AG04450 (cell line): ENCODE results near the gene ABLIM3. TPM values are rescaled to one million over a fixed set of nuclear protein-coding genes. Genes with fewer than 3 reads are reported as not detected.

Source experiments
- CTCF ChIA-PET: fragments of 300-600, 350-600 bp; formaldehyde crosslinking; extraction: SDS; loops from one replicate; lab custom pipeline; 2022; ENCODE audit warnings: antibody characterized with exemption, inconsistent platforms; lab: Charles Lee
- POLR2A ChIA-PET: fragments of 350-600 bp; formaldehyde crosslinking; extraction: SDS; loops from one replicate; lab custom pipeline; 2021; ENCODE audit warnings: antibody characterized with exemption, inconsistent platforms; lab: Yijun Ruan, JAX
- DNase-seq: peaks from one replicate; pipeline ENCODE4 v3.0.0-alpha.2; 2011; ENCODE audit warnings: low read depth, low spot score
- H3K27ac ChIP-seq: one replicate; pipeline ENCODE4 v1.5.1; 2012; ENCODE audit warnings: low read depth, low read length, control low read depth
- H3K27me3 ChIP-seq: one replicate; pipeline ENCODE4 v1.6.0; 2012; ENCODE audit warnings: low read length; ENCODE audit not compliant: control insufficient read depth, insufficient read depth
- H3K4me3 ChIP-seq: 2 replicates; pipeline ENCODE4 v1.5.1; 2011; ENCODE audit warnings: mild to moderate bottlenecking, low read depth, low read length, control low read depth
- H3K9me3 ChIP-seq: 2 replicates; pipeline ENCODE4 v1.5.1; 2012; ENCODE audit warnings: low read length; ENCODE audit not compliant: control insufficient read depth, insufficient read depth
- CTCF ChIP-seq: IDR thresholded peaks from 2 replicates; pipeline ENCODE4 v1.5.1; 2011; ENCODE audit warnings: low read depth, low read length, control low read depth, inconsistent platforms
- polyA plus RNA-seq: library from polyadenylated mRNA; depleted of rRNA; stranded (reverse); fragments of >200 nt; gene quantifications from 2 replicates; pipeline ENCODE4 v1.2.3, GENCODE V29; 2011

Gene ABLIM3
- polyA plus RNA-seq, 1 experiment: 52.6 TPM

GRCh38 chr5:149251546-149251945 lies 110.3 kb downstream of the ABLIM3 start:
- no peak for DNase-seq
- Histone ChIP-seq H3K9me3 (0 out of 2 replicates have a peak, but pooled peaks cover 2% of the 10 kb centered on the region), H3K4me3 (no peak overlapping the region), H3K27me3 (no peaks in the 10 kb centered on the region), H3K27ac (no peak overlapping the region)
- ChIA-PET POLR2A (no interaction called here), CTCF (interaction anchor here (1.4 kb wide), 1 partner anchor 23 kb away, joined by 4 read pairs; no protein-coding TSS in a partner anchor)
- TF ChIP-seq CTCF: no peak

GRCh38 chr5:149254506-149254905 lies 113.2 kb downstream of the ABLIM3 start:
- CTCF ChIA-PET: interaction anchor here (0.9 to 1.7 kb wide), 4 partner anchors 11 to 26 kb away, joined by 3 to 8 read pairs (median 4); no protein-coding TSS in a partner anchor
- no peak for DNase-seq
- Histone ChIP-seq H3K27ac (no peak overlapping the region), H3K4me3 (no peak overlapping the region), H3K27me3 (no peaks in the 10 kb centered on the region), H3K9me3 (no peaks in the 10 kb centered on the region)
- POLR2A ChIA-PET: no interaction called here
- TF ChIP-seq CTCF: no peak

- no peaks in the 10 kb centered on the region for H3K27me3 ChIP-seq
- no peak for TF ChIP-seq CTCF
- CTCF ChIA-PET: interaction anchor here (1.3 to 1.6 kb wide), 3 partner anchors 9 to 126 kb away, joined by 4 to 7 read pairs (median 4); no protein-coding TSS in a partner anchor
- POLR2A ChIA-PET: interaction anchor here (0.7 kb wide), 2 partner anchors 8 to 33 kb away, joined by 3 to 4 read pairs; no protein-coding TSS in a partner anchor
- DNase-seq: no peak
- H3K4me3 ChIP-seq: no peak overlapping the region
- no peaks in the 10 kb centered on the region for H3K9me3 ChIP-seq
- no peak overlapping the region for H3K27ac ChIP-seq
Observed at GRCh38 chr5:149256451-149256850, 115.2 kb downstream of the ABLIM3 start.

- no peak overlapping the region for H3K4me3 ChIP-seq
- H3K27ac ChIP-seq: no peak overlapping the region
- POLR2A ChIA-PET: interaction anchor here (0.7 kb wide), 2 partner anchors 8 to 34 kb away, joined by 3 to 4 read pairs; no protein-coding TSS in a partner anchor
- no peak for TF ChIP-seq CTCF
- CTCF ChIA-PET: interaction anchor here (1.3 to 1.6 kb wide), 3 partner anchors 8 to 127 kb away, joined by 4 to 7 read pairs (median 4); no protein-coding TSS in a partner anchor
- DNase-seq: no peak
- H3K27me3 ChIP-seq: no peaks in the 10 kb centered on the region
- H3K9me3 ChIP-seq: no peaks in the 10 kb centered on the region
Observed at GRCh38 chr5:149257131-149257530, 115.8 kb downstream of the ABLIM3 start.
